ENCODE measurements around the gene SLC27A1.
"Not testable (repeated sequence)": the region's sequence is repeated elsewhere in the genome, so short reads cannot be mapped to it uniquely, and the experiment has no call there.

The SLC27A1 gene

GRCh38 chr19:17473041-17473440, 2.7 kb downstream of the SLC27A1 start:
- H3K27me3 ChIP-seq (ENCODE audit: control insufficient read depth in 1 of 2, insufficient read depth in 2 of 2, low read length in 2 of 2), result no peaks in the 10 kb centered on the region
- H3K4me1 ChIP-seq (ENCODE audit: control insufficient read depth, insufficient read depth, low read length), result peaks cover 35% of the 10 kb centered on the region
- H3K9ac ChIP-seq (ENCODE audit: low read length in 2 of 2), result no peak overlapping the region
- peaks cover 0 to 4% of the 10 kb centered on the region in 2 donors for H3K36me3 ChIP-seq (ENCODE audit: control insufficient read depth in 2 of 2, insufficient read depth in 2 of 2, low read length in 2 of 2)
- H3K4me3 ChIP-seq (ENCODE audit: low read length in 2 of 2), result no peak overlapping the region
- H3K27ac ChIP-seq (ENCODE audit: low read length), result no peak overlapping the region
- H3K9me3 ChIP-seq (ENCODE audit: control insufficient read depth in 2 of 2, low read length in 2 of 2), result no peaks in the 10 kb centered on the region

DNA sequence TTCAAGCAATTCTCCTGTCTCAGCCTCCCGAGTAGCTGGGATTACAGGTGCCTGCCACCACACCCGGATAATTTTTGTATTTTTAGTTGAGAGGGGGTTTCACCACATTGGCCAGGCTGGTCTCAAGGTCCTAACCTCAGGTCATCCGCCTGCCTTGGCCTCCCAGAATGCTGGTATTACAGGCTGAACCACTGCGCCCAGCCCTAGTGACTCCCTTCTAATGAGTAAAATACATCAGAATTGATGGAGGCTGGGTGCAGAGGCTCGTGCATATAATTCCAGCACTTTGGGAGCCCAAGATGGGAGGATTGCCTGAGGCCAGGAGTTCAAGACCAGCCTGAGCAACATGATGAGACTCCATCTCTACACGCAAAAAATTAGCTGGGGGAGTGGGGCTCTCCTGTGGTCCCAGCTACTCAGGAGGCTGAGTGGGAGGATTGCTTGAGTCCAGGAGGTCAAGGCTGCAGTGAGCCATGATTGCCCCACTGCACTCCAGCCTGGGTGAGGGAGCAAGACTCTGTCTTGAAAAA, 4.8 kb downstream of the SLC27A1 start:
- Histone ChIP-seq H3K4me1 (ENCODE audit: control insufficient read depth, insufficient read depth, low read length) (peaks cover 19% of the 10 kb centered on the region), H3K27ac (ENCODE audit: low read length) (peak overlapping the region; percentile 24)
- not testable (repeated sequence) for H3K9me3 ChIP-seq (ENCODE audit: control insufficient read depth in 2 of 2, low read length in 2 of 2); H3K27me3 ChIP-seq (ENCODE audit: control insufficient read depth in 1 of 2, insufficient read depth in 2 of 2, low read length in 2 of 2); H3K36me3 ChIP-seq (ENCODE audit: control insufficient read depth in 2 of 2, insufficient read depth in 2 of 2, low read length in 2 of 2); H3K9ac ChIP-seq (ENCODE audit: low read length in 2 of 2); H3K4me3 ChIP-seq (ENCODE audit: low read length in 2 of 2)

- Histone ChIP-seq H3K36me3 (ENCODE audit: control insufficient read depth in 2 of 2, insufficient read depth in 2 of 2, low read length in 2 of 2) (peaks cover 0 to 4% of the 10 kb centered on the region in 2 donors), H3K4me3 (ENCODE audit: low read length in 2 of 2) (peak overlapping the region in 1 of 2 donors; percentile 44), H3K4me1 (ENCODE audit: control insufficient read depth, insufficient read depth, low read length) (peaks cover 19% of the 10 kb centered on the region), H3K9me3 (ENCODE audit: control insufficient read depth in 2 of 2, low read length in 2 of 2) (no peaks in the 10 kb centered on the region), H3K9ac (ENCODE audit: low read length in 2 of 2) (peak overlapping the region; percentile 20 to 21), H3K27ac (ENCODE audit: low read length) (peak overlapping the region; percentile 24), H3K27me3 (ENCODE audit: control insufficient read depth in 1 of 2, insufficient read depth in 2 of 2, low read length in 2 of 2) (no peaks in the 10 kb centered on the region)
Observed at GRCh38 chr19:17475541-17476115, 5.3 kb downstream of the SLC27A1 start.

DNA sequence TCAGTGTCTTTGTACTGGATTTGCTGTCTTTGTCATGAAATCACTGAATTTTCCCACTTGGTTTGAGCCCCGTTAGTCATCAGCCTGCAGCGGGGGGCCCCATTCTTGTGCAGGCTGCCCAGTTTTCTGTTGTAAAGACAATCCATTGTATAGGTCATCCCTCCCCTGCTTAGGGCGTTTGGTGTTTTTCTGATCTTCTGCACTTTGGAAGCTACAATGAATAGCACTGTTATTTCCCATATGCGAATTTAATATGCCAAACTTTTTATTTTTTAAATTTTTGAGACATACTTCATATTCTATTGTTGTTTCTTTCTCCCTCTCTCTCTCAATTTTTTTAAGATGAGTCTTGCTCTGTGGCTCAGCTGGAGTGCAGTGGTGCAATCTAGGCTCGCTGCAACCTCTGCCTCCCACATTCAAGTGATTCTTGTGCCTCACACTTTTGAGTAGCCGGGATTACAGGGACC, 9.0 kb downstream of the SLC27A1 start:
- no peaks in the 10 kb centered on the region for H3K36me3 ChIP-seq (ENCODE audit: control insufficient read depth in 2 of 2, insufficient read depth in 2 of 2, low read length in 2 of 2)
- H3K27ac ChIP-seq (ENCODE audit: low read length), result no peak overlapping the region
- peaks cover 10% of the 10 kb centered on the region for H3K4me1 ChIP-seq (ENCODE audit: control insufficient read depth, insufficient read depth, low read length)
- no peak overlapping the region for H3K4me3 ChIP-seq (ENCODE audit: low read length in 2 of 2)
- H3K9ac ChIP-seq (ENCODE audit: low read length in 2 of 2), result no peak overlapping the region
- no peaks in the 10 kb centered on the region for H3K27me3 ChIP-seq (ENCODE audit: control insufficient read depth in 1 of 2, insufficient read depth in 2 of 2, low read length in 2 of 2)
- no peaks in the 10 kb centered on the region for H3K9me3 ChIP-seq (ENCODE audit: control insufficient read depth in 2 of 2, low read length in 2 of 2)

- no peak overlapping the region for H3K9ac ChIP-seq (ENCODE audit: low read length in 2 of 2)
- H3K27me3 ChIP-seq (ENCODE audit: control insufficient read depth in 1 of 2, insufficient read depth in 2 of 2, low read length in 2 of 2), result no peaks in the 10 kb centered on the region
- no peaks in the 10 kb centered on the region for H3K4me1 ChIP-seq (ENCODE audit: control insufficient read depth, insufficient read depth, low read length)
- no peak overlapping the region for H3K4me3 ChIP-seq (ENCODE audit: low read length in 2 of 2)
- H3K36me3 ChIP-seq (ENCODE audit: control insufficient read depth in 2 of 2, insufficient read depth in 2 of 2, low read length in 2 of 2), result no peaks in the 10 kb centered on the region
- H3K9me3 ChIP-seq (ENCODE audit: control insufficient read depth in 2 of 2, low read length in 2 of 2), result no peaks in the 10 kb centered on the region
- H3K27ac ChIP-seq (ENCODE audit: low read length), result no peak overlapping the region
Observed at GRCh38 chr19:17481986-17482385, 11.7 kb downstream of the SLC27A1 start.

- Histone ChIP-seq H3K4me1 (ENCODE audit: control insufficient read depth, insufficient read depth, low read length) (peaks cover 2% of the 10 kb centered on the region), H3K9ac (ENCODE audit: low read length in 2 of 2) (no peak overlapping the region), H3K9me3 (ENCODE audit: control insufficient read depth in 2 of 2, low read length in 2 of 2) (no peaks in the 10 kb centered on the region), H3K27me3 (ENCODE audit: control insufficient read depth in 1 of 2, insufficient read depth in 2 of 2, low read length in 2 of 2) (no peaks in the 10 kb centered on the region), H3K4me3 (ENCODE audit: low read length in 2 of 2) (no peak overlapping the region), H3K36me3 (ENCODE audit: control insufficient read depth in 2 of 2, insufficient read depth in 2 of 2, low read length in 2 of 2) (peaks cover 0 to 3% of the 10 kb centered on the region in 2 donors), H3K27ac (ENCODE audit: low read length) (no peak overlapping the region)
Observed at GRCh38 chr19:17482877-17483604, 12.7 kb downstream of the SLC27A1 start.

GRCh38 chr19:17483605-17484002, 13.3 kb downstream of the SLC27A1 start:
- no peak overlapping the region for H3K4me3 ChIP-seq (ENCODE audit: low read length in 2 of 2)
- no peak overlapping the region for H3K27ac ChIP-seq (ENCODE audit: low read length)
- H3K9ac ChIP-seq (ENCODE audit: low read length in 2 of 2), result no peak overlapping the region
- no peaks in the 10 kb centered on the region for H3K9me3 ChIP-seq (ENCODE audit: control insufficient read depth in 2 of 2, low read length in 2 of 2)
- peaks cover 0 to 3% of the 10 kb centered on the region in 2 donors for H3K36me3 ChIP-seq (ENCODE audit: control insufficient read depth in 2 of 2, insufficient read depth in 2 of 2, low read length in 2 of 2)
- H3K27me3 ChIP-seq (ENCODE audit: control insufficient read depth in 1 of 2, insufficient read depth in 2 of 2, low read length in 2 of 2), result no peaks in the 10 kb centered on the region
- peaks cover 2% of the 10 kb centered on the region for H3K4me1 ChIP-seq (ENCODE audit: control insufficient read depth, insufficient read depth, low read length)

- Histone ChIP-seq H3K27ac (ENCODE audit: low read length) (no peak overlapping the region), H3K9ac (ENCODE audit: low read length in 2 of 2) (no peak overlapping the region), H3K4me1 (ENCODE audit: control insufficient read depth, insufficient read depth, low read length) (peaks cover 2% of the 10 kb centered on the region), H3K27me3 (ENCODE audit: control insufficient read depth in 1 of 2, insufficient read depth in 2 of 2, low read length in 2 of 2) (no peaks in the 10 kb centered on the region), H3K9me3 (ENCODE audit: control insufficient read depth in 2 of 2, low read length in 2 of 2) (no peaks in the 10 kb centered on the region), H3K36me3 (ENCODE audit: control insufficient read depth in 2 of 2, insufficient read depth in 2 of 2, low read length in 2 of 2) (peaks cover 0 to 3% of the 10 kb centered on the region in 2 donors), H3K4me3 (ENCODE audit: low read length in 2 of 2) (no peak overlapping the region)
Observed at GRCh38 chr19:17484520-17485185, 14.3 kb downstream of the SLC27A1 start.

GRCh38 chr19:17486545-17487240, 16.4 kb downstream of the SLC27A1 start:
- no peaks in the 10 kb centered on the region for H3K9me3 ChIP-seq (ENCODE audit: control insufficient read depth in 2 of 2, low read length in 2 of 2)
- no peak overlapping the region for H3K4me3 ChIP-seq (ENCODE audit: low read length in 2 of 2)
- peaks cover 2% of the 10 kb centered on the region for H3K4me1 ChIP-seq (ENCODE audit: control insufficient read depth, insufficient read depth, low read length)
- peaks cover 0 to 3% of the 10 kb centered on the region in 2 donors for H3K36me3 ChIP-seq (ENCODE audit: control insufficient read depth in 2 of 2, insufficient read depth in 2 of 2, low read length in 2 of 2)
- H3K27me3 ChIP-seq (ENCODE audit: control insufficient read depth in 1 of 2, insufficient read depth in 2 of 2, low read length in 2 of 2), result no peaks in the 10 kb centered on the region
- H3K9ac ChIP-seq (ENCODE audit: low read length in 2 of 2), result no peak overlapping the region
- H3K27ac ChIP-seq (ENCODE audit: low read length), result no peak overlapping the region

GRCh38 chr19:17487284-17488121, 17.2 kb downstream of the SLC27A1 start:
- Histone ChIP-seq H3K27me3 (ENCODE audit: control insufficient read depth in 1 of 2, insufficient read depth in 2 of 2, low read length in 2 of 2) (no peaks in the 10 kb centered on the region), H3K27ac (ENCODE audit: low read length) (no peak overlapping the region), H3K9ac (ENCODE audit: low read length in 2 of 2) (no peak overlapping the region), H3K4me3 (ENCODE audit: low read length in 2 of 2) (no peak overlapping the region), H3K36me3 (ENCODE audit: control insufficient read depth in 2 of 2, insufficient read depth in 2 of 2, low read length in 2 of 2) (peaks cover 0 to 3% of the 10 kb centered on the region in 2 donors), H3K4me1 (ENCODE audit: control insufficient read depth, insufficient read depth, low read length) (peaks cover 2% of the 10 kb centered on the region), H3K9me3 (ENCODE audit: control insufficient read depth in 2 of 2, low read length in 2 of 2) (no peaks in the 10 kb centered on the region)
